ENCODE data around the gene INHBB.

INHBB gene

GRCh38 chr2:120343100-120343432, 2.9 kb upstream of the INHBB start:
- no peak for DNase-seq (ENCODE audit: low read depth)

- DNase-seq (ENCODE audit: low read depth) = peak; percentile 67
Measured at GRCh38 chr2:120343433-120344105, 2.4 kb upstream of the INHBB start.

GRCh38 chr2:120344214-120344975, 1.5 kb upstream of the INHBB start:
- no peak for DNase-seq (ENCODE audit: low read depth)

GRCh38 chr2:120344976-120345581, 857 bp upstream of the INHBB start:
- no peak for DNase-seq (ENCODE audit: low read depth)

DNA sequence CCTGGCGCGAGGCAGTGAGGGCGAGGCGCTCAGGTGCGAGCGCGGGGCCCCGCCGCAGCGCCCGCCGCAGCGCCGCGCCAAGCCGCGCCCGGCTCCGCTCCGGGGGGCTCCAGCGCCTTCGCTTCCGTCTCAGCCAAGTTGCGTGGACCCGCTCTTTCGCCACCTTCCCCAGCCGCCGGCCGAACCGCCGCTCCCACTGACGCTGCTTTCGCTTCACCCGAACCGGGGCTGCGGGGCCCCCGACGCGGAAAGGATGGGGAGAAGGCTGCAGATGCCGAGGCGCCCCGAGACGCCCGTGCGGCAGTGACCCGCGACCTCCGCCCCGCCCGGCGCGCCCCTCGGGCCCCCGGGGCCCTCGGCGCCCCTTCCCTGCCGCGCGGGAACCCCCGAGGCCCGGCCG, 328 bp upstream of the INHBB start:
- no peak for DNase-seq (ENCODE audit: low read depth)

DNA sequence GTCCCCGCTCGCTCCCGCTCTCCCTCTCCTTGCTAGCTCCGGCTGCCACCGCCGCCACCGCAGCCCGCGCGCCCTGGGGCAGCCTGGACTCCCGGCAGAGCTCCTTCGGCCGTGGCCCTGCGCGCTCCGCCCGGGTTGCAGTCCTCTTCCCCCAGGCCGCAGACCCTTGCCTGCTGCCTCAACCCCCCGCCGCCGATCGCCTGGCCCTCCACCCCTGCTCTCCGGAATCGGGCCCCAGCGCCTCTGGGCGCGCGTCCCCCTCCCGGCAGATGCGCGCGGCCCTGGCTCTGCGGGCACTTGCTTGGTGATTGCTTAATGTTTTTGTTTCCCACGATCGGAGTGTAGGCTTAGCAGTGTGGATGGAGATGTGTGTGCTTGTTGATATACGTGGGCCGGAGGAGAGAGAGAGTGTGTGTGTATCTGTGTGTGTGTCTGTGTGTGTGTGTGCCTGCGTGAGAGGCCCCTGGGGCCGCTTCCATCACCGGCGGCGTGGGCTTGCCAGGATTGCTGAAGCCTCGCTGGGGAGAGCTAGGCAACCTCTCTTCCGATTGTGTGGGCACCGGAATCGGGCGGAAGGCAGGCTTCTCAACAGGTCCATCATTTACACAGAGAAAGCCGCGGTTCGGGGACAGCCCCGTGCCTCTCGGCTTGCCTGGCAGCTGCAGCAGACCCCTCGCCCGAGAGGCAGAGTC, 877 bp downstream of the INHBB start:
- peak; percentile 87 for DNase-seq (ENCODE audit: low read depth)

DNA sequence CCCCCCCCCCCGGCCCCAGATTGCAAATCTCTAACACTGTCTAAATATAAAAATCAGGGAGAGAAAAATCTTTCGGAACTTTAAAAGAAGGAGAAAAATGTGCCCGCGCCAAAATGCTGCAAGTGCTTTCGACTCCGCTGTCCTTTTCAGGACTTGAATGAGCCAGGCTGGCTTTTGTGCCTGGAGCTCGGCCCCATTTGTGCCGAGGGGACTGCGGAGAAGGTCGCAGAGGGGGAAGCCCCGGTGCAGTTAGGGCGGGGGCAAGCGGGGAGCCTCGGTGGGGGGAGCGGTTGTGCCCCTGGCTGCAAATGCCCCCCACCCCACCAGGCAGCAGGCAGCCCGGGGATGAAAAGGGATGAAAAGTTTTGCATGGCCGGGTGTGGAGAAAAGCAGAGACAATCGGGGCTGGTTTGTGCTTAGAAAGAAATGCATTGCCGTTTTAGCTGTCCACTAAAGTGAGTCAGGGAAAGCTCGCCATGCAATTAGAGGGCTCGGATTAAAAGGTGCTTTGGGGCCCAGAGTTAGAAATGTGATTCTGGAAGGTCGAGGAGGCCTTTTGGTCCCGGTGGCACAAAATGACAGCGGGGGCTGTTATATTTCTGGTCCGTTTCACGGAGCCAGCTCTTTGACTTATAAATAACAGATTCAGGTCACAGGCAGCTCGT, 1.6 kb downstream of the INHBB start:
- no peak for DNase-seq (ENCODE audit: low read depth)

DNA sequence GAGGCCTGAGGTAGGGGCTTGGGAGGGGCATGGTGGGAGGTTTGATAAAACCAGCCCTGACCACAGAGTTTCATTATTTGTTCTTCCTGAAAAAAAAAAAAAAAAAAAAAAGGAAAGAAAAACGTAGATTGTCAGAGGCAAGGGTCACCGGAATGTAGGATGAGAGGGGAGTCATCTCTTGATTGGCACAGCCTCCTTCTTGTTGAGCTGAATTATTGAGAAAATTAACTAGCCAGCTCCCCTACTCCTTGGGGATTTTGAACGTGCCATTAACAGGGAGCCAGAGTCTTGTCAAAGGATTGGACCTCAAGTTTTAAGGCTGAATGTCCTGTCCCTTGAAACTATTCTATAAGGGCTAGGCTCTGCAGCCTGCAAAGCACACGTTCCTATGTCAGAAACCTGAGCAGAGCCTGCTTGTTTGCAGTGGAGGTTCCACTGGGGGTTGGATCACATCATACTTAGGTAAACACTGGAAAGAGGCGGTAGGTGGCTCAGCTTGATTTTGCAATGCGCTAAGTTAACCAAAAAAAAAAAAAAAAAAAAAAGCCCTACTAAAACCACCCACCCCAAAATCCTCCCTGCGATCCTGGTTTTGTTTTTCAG, 2.3 kb downstream of the INHBB start:
- DNase-seq (ENCODE audit: low read depth) = no peak

GRCh38 chr2:120348737-120349439, 3.0 kb downstream of the INHBB start:
- DNase-seq (ENCODE audit: low read depth) = no peak

DNA sequence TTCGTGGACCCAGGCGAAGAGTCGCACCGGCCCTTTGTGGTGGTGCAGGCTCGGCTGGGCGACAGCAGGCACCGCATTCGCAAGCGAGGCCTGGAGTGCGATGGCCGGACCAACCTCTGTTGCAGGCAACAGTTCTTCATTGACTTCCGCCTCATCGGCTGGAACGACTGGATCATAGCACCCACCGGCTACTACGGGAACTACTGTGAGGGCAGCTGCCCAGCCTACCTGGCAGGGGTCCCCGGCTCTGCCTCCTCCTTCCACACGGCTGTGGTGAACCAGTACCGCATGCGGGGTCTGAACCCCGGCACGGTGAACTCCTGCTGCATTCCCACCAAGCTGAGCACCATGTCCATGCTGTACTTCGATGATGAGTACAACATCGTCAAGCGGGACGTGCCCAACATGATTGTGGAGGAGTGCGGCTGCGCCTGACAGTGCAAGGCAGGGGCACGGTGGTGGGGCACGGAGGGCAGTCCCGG, 3.5 kb downstream of the INHBB start:
- no peak for DNase-seq (ENCODE audit: low read depth)

GRCh38 chr2:120350080-120350479, 4.1 kb downstream of the INHBB start:
- no peak for DNase-seq (ENCODE audit: low read depth)

DNA sequence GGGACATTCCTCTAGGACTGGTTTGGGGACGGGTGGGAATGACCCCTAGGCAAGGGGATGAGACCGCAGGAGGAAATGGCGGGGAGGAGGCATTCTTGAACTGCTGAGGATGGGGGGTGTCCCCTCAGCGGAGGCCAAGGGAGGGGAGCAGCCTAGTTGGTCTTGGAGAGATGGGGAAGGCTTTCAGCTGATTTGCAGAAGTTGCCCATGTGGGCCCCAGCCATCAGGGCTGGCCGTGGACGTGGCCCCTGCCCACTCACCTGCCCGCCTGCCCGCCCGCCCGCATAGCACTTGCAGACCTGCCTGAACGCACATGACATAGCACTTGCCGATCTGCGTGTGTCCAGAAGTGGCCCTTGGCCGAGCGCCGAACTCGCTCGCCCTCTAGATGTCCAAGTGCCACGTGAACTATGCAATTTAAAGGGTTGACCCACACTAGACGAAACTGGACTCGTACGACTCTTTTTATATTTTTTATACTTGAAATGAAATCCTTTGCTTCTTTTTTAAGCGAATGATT, 4.9 kb downstream of the INHBB start:
- no peak for DNase-seq (ENCODE audit: low read depth)

DNA sequence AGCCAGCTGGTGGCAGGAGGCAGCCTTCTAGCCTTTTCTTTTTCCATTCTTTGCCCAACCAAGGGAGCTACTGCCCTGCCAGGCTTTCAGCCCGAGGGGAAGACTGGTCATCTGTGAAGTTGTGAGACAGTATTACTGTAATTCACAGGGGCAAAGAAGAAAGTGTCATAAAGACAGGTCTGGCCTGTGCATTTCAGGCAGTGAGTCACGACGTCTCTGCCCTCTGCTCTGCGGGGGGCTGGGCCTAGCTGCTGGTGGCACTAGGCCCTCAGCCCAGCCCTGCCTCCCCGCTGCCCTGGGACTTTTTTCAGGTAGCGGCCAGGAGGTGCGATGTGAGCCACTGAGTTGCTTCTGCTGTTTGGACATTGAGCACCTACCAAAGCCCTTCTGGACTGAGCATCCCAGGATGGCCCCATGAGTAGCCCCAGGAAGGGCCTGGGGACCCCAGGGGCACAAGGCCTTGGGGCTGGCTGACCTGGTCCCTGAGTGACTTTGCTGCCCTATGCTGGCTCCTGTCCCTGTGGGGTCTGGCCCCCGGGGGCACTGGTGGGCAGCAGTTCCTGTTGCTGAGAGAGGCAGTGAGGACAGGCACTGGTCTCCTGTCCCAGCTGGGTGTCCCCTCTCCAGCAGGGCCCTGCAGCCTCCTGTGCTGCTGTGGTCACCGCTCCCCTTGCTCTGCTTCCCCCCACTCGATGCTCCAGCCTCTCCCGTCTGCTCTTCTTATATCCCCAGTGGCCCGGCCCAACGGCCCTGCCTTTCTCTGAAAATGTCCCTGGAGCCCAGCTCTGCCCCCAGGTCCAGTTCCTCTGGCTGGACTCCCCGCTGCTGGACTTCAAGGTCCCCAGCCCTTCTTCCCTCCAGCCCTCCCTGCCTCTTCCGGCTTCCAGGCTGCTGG, 7.0 kb downstream of the INHBB start:
- no peak for DNase-seq (ENCODE audit: low read depth)

GRCh38 chr2:120353591-120353898, 7.6 kb downstream of the INHBB start:
- no peak for DNase-seq (ENCODE audit: low read depth)

DNA sequence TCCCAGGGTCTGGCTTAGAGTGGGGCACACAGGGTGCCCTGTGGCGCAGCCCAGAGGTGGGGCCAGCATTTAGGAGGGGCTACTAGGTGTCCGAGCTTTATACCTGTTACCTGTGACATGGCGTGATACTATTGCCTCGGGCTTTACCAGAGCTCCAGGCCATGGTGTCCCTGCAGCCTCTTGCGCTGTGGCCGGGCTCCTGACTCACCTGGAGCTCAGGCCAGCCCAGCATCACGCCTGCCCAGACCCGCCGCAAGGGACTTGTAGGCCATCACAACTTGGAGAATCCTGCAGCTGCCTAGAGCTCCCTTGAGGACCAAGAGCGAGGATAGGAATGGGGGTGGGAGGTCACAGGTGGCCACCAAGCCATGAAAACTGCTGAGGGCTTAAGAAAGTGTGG, 8.0 kb downstream of the INHBB start:
- no peak for DNase-seq (ENCODE audit: low read depth)

DNA sequence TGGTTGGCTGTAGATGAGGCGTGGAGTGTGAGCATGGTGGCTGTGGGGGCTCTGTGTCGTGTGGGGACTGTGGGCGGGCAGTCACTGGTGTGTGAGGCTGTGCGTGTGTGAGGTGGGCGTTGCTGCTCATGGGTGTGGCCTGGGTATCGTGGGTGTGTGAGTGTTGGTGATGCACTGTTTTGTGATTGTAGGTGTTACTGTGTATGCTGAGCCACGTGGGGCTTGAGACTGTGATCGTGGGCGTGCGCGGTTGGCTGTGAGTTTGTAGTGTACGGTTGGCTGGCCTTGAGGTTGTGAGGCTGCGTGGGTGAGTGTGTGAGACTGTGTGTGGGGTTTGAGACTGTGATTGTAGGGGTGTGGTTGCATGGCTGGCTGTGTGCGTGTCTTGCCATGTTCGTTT, 8.5 kb downstream of the INHBB start:
- no peak for DNase-seq (ENCODE audit: low read depth)

- no peak for DNase-seq (ENCODE audit: low read depth)
Measured at GRCh38 chr2:120354935-120355779, 9.2 kb downstream of the INHBB start.

GRCh38 chr2:120355780-120356266, 9.9 kb downstream of the INHBB start:
- DNase-seq (ENCODE audit: low read depth) = no peak

- DNase-seq (ENCODE audit: low read depth) = no peak
Measured at GRCh38 chr2:120357768-120358167, 11.8 kb downstream of the INHBB start.
